Mesenteric fat pad (tissue), 1 donor: ENCODE measurements around the gene PLG. TPM values are rescaled to one million over a fixed set of nuclear protein-coding genes. Genes with fewer than 3 reads are reported as not detected.
"Not testable (repeated sequence)": the region's sequence is repeated elsewhere in the genome, so short reads cannot be mapped to it uniquely, and the experiment has no call there.

Experiments used
- DNase-seq: peaks from one replicate; pipeline ENCODE4 v3.0.0-alpha.2; 2020; ENCODE audit warnings: low spot score
- long read RNA-seq: library from polyadenylated mRNA; unstranded; transcript quantifications from one replicate; pipeline ENCODE4 v2.0.0, GENCODE V29; 2020
- total RNA-seq: library from RNA; stranded (reverse); fragmentation: NEBNext Ultra II Directional; extraction: Animal tissue kit (Norgen Biotek cat#: 25700); gene quantifications from one replicate; pipeline ENCODE4 v1.2.1, GENCODE V29; 2021
- donor health status: DM: yes; HTN: yes; CAD: no.

The PLG gene
- not detected for total RNA-seq
- long read RNA-seq, result 0 reads

DNA sequence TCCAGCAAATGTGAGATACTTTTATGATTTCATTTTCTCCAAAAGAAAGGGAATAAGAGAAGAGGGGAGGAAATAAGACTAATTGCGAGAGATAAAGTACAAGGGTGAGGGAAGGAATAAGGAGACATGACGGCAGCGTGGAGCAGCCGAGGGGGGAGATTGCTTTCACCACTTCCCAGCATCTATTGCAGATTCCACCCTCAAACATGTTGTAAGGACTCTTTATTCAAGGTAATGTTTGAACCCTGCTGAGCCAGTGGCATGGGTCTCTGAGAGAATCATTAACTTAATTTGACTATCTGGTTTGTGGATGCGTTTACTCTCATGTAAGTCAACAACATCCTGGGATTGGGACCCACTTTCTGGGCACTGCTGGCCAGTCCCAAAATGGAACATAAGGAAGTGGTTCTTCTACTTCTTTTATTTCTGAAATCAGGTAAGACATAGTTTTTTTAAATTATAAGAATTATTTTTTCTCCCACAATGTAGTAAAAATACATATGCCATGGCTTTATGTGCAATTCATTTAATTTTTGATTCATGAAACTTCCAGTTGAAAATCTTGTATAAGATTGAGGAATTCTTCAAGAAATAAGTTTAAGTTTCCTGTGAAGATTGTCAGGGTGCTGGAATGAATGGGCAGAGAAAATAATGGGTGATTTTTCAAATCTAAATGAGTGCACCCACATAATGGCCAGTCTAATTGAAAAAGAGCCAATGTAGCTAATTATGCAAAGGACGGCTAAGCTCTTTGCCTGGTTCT, at the start of gene PLG:
PLG (plus strand) TSS at position 327 of the 763 bp plus-strand sequence; CDS start at position 388, 61 bp downstream.
- not testable (repeated sequence) for DNase-seq

DNA sequence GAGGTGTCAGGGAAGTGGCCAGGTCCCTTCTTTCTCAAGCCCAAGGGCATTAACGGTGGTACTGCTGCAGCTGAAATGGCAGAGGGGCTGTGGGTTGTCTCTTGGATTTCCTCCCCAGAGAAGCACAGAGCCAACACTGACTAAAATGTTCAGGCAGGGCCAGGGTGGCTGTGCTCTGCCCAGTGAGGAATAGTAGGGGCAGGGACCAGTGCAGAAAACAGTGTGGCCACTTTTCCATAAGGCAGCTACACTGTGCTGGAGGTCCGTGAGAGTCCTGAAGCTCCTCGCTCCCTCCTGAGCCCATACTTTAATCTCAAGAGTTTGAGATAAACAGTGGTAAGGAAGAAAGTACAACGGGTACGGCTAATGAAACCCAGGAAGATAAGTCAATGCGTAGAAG, 42.5 kb upstream of the PLG start:
- no peak for DNase-seq

DNA sequence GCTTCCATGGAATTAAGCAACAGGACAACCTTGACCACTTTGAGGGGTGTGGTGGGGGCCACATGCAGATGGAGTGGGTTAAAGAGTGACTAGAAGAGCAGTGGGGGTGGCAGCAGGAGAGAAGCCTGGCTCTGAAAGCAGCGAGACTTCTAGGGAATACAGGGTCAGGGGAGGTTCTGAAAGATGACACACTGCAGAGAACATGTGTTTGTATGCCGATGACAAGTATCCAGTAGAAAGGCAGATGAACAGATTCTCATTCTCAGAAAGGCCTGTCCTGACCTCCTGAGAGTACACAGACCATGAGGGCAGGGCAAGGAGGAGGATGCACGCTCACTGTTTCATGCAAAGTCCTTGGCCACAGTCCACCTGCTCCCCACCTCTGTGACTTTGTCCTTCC, 40.8 kb upstream of the PLG start:
- no peak for DNase-seq

DNA sequence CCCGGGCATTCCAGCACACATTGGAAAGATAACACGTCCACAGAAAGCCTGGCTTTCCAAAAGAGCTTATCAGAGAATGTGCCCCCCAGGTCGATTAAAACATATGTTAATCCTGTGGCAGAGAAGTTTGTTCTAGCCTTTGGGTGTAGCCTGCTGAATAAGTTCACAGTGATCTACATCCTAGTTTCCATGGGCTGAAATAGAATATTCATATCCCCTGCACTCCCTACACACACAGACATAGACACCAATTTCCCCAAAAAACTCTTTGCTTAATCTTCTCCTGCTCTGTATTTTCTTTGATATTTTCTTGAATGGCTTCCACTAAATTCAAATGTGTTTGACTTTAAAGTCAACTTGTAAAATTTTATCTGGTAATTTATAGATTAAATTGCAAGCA, 39.6 kb upstream of the PLG start:
- DNase-seq, result no peak

DNA sequence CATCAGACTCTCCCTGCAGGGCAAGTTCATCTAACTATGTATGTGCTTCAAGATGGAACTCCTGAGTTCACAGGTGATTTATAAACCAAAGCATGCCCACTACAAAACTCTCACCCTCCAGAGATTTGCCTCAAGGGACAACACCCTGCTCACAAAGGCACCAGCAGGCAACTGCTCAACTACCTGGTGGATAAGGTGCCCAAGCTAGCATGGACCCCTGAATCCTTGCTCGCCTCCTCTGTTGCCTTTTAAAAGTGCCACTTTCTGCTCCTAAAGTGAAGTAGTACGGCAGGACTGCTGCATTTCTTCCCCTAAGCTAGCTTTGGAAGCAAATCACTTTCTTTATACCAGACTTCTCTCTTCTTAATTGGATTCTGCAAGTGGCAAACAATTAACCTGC, 39.2 kb upstream of the PLG start:
- DNase-seq, result no peak

DNA sequence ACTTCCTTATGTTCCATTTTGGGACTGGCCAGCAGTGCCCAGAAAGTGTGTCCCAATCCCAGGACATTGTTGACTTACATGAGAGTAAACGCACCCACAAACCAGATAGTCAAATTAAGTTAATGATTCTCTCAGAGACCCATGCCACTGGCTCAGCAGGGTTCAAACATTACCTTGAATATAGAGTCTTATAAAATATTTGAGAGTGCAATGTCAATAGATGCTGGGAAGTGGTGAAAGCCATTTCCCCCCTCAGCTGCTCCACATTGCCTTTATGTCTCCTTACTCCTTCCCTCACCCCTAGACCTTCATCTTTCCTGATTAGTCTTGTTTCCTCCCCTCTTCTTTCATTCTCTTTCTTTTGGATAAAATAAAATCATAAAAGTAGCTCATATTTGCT, 37.8 kb upstream of the PLG start, which contains the start of gene LPA:
LPA (minus strand) TSS at position 78 of the 400 bp plus-strand sequence; CDS start at position 17, 61 bp downstream.
- not testable (repeated sequence) for DNase-seq

DNA sequence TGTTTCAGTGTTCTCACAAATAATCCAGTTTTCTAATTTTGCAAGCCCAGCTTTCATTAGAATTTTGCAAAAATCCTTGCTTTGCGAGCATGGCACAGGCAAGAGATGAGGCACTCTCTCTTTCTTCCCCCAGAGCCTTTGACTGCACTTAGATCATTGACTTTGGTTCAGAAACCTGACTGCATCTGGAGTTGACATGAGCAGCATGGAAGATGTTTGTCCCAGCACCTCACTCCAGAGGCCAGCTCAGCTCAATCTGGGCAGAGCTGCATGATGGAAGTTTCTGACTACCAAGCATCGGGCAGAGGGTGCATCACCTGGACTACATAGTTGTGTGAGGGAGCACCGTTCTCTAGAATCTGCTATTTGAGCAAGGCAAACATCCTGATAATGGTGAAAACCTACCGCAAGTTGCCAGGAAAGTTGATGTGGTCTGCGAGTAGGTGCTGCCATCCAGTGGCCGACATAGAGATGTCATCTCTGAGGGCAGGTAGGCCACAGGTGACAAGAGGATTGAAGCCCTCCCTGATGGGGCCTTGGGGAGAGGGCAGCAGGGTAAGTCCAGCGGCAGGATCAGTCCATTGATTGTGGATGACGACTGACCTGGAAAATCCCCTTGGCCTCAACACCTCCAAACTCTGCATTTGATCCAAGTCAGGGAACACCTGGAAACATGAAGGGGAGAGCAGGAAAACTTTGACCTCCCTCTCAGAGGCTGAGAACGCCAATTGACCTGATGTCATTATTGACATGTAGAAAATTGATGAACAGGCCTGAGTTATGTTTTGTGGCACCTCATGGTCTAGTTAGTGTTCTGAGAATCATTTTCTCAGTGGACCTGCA, 34.2 kb upstream of the PLG start:
- DNase-seq, result no peak

DNA sequence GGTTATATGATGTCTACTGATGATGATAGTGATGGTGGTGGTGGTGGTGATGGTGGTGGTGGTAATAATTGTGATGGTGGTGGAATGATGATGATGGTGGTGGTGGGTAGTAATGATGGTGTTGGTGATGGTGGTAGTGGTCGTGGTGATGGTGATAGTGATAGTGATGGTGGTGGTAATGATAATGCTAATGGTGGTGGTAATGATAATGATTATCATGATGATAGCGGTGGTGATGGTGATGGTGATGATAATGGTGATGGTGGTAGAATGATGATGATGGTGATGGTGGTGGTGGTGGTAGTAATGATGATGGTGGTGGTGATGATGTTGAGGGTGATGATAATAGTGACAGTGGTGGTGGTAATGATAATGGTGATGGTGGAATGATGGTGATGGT, 33.5 kb upstream of the PLG start:
- DNase-seq, result no peak

DNA sequence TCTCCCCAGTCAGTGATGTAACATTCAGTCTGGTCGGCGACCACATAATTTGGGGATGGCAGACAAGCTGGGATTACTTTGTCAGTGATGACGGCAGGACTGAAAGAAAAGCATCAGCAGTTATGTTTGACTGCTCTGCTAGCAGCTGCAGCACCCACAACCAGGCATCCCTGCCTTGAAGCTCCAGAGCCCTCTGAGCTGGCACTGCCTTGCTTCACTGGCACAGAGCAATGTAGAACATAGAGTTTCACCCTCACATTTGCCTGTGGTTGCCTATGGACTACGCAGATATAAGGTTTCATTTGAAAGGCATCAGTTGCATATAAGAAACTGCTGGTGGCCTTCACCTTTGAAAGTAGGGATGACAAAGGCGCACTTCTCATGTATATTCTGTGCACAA, 25.6 kb upstream of the PLG start:
- DNase-seq, result not testable (repeated sequence)

DNA sequence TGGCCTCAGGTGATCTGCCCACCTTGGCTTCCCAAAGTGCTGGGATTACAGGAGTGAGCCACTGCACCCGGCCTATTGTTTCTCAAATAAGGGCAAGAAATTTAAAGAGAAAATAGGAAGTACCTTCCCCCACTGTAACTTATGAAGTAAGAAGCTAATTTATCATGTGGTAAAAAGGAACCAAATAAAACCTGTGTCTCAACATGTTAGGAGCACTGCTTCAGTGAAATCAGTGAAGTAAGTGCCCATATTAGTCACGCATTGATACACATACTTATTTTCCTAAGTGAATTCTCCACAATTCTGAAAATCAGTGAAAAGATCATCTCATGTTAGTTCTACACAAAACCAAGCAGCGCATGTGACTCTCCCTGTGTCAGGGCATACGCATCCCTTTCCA, 23.8 kb upstream of the PLG start:
- no peak for DNase-seq

DNA sequence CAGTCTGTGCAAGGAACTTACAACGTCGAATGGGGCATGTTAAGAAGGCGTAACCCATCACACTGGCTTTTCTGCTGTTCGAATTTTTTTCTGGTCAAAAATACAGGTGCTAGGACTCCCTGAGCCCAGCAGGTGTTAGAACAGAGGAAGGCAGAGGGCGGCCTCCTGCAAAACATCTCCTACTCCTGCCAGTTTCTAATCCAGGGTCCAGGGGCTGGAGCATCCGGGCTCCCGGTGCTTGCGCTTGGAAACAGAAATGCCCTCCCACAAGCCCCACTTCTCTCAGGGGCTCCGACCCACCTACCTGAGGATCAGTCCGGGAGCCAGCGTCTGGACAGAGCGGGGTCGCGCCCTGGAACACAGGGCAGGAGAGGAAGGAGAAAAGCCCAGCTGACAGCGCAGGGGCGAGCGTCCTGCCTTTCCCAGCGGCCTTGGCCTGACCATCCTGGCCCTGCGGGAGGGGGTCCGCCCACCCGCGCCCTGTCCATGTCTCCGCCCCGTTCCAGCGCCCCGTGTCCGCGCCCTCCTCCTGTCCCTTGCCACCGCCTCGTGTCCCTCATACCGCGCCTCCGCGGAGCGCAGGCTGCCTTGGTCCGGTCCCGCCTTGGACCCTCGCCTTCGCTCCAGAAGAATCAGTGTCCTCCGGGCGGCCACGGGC, 23.2 kb upstream of the PLG start:
- DNase-seq, result no peak

DNA sequence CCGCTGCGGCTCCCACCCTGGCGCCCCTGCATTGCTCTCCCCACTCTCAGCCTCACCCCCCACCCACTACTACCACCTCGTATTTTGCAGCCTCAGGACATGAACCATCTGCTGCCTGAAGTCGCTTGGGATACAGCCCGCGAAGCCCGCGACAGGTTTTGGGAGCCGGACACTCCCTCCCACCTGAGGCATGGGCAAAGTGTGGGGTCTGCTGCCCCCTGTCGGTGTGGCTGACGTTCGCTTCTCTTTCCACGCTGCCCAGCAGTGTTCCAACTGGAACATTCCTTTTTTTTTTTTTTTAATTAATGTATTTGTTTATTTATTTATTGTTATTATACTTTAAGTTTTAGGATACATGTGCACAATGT, 22.7 kb upstream of the PLG start:
- DNase-seq, result no peak

DNA sequence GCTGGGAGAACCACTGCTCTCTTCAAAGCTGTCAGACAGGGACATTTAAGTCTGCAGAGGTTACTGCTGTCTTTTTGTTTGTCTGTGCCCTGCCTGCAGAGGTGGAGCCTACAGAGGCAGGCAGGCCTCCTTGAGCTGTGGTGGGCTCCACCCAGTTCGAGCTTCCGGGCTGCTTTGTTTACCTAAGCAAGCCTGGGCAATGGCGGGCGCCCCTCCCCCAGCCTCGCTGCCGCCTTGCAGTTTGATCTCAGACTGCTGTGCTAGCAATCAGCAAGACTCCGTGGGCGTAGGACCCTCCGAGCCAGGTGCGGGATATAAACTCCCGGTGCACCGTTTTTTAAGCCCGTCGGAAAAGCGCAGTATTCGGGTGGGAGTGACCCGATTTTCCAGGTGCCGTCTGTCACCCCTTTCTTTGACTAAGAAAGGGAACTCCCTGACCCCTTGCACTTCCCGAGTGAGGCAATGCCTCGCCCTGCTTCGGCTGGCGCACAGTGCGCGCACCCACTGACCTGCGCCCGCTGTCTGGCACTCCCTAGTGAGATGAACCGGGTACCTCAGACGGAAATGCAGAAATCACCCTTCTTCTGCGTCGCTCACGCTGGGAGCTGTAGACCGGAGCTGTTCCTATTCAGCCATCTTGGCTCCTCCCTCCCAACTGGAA, 16.8 kb upstream of the PLG start:
- not testable (repeated sequence) for DNase-seq

DNA sequence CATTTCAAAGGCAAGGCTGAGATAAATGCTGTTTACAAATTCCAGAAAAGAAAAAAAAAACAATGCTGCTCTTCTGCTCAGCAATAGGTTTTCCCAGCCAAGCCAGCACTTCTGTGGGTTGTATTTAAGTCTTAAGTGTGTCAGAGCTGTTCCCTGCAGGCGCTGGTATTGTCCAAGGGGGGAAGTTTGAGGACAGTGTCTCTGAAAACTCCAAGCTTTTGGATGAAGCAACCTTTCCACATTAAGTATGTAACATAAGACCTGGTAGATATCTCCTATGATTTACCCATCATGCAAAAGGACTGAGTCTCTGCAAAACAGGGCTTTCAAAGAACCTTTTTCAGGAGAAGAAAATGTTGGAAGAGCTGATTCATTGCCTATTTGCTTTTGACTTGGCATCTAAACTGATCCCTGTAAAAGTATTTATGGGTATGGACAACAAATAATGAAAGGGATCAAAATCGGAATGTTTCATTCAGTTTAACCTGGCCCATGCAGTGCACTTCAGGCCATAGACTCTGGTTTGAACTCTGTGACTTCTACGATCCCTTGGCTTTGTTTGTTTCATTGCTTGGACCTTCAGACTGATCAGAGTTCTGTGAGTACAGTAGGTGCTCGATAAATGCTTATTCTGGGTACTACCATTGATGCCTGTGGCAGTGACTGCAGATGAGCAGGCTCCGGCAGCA, 16.1 kb upstream of the PLG start:
- no peak for DNase-seq

DNA sequence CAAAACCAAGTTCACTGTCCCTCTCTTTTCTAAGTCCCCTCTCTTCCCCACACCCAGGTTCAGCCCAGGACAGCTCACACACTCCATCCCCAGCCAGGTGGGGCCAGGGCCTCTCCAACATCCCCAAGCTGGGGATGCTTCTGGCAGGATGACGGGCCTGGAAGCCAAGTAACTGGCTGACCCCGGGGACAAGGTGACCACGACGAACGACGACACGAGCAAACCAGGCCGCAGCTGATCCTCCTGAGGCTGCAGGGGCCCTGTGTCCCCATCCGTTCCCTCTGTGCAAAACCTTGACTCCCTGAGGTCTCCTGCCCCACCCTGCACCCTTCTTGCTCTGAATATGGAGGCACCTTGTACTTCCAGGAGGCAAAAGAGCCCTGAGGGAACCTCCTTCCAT, 11.6 kb upstream of the PLG start:
- no peak for DNase-seq

DNA sequence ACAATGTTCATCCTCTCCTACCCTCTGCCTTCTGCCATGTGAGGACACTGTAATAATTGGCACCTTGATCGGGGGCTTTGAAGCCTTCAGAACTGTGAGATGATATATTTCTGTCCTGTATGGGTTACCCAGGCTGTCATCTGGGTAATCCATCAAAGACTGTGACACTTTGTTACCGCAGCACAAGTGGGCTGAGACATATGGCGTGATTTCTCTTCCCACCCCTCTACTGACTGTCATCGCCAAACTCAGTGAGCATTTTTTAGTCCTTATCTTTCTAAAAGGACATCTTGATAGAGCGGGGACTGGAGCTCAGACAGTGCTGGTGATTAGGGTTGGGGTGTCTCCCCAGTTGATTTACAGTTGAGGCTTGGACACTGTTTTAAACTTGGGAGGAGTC, 10.4 kb upstream of the PLG start:
- DNase-seq, result no peak

DNA sequence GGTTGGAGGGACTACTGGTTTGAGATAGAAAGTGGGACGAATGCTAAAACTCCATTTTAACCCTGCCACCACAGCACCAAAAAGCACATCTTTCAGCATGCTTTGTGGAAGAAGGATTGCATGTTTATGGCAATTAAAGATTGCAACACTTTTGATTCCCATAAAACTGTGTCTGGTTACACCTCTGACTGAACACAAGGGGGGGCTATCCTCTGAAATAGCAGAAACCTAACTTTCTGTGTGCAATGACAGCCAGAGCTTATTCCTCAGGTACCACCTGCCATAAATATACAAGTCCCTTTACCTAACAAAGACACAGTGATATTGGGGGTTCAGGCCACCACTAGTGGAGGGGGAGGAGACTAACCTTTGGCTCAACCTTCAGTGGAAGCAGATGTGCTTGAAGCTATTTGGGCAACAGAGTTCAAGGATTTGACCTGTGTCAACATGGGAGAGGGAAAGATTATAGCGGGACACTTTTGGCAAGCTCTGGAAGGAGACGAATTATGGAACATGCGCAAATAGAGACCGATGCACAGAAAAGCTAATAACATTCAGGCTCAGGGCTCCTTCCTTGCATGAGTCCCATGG, 9.6 kb upstream of the PLG start:
- DNase-seq, result no peak

DNA sequence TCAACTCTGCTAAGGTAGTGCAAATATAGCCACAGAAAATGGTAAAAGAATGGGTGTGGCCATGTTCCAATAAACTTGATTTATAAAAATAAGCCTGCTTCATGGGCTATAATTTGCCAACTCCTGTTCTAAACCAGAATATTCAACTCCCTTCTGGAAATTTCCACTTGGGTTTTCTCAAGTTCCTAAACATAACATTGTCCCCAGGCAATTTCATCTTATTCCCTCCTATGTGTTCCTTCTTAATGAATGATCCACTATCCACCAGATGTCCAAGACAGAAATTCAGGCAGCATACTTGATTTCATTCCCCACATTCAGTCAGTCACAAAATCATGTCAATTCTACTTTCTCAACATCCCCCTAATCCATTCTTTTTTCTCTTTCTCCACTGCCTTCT, 7.0 kb upstream of the PLG start:
- DNase-seq, result not testable (repeated sequence)

DNA sequence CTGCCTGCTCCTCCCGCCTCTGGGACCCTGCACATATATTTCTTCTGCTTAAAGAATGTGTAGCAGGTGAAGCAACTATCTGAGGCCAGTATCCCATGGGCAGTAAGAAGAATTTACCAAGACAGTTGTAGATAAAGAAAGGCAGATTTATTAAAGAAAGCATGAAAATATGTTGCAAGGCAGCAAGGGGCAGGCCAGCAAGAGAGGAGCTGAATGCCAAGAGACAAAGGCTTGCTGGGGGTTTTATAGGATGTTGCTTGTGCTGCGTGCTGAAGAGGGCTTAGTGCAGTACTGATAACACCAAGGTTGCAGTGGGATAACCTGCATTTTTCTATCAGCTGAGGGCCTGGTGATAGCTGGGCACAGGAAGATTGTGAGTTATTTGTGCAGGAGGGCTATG, 6.4 kb upstream of the PLG start:
- not testable (repeated sequence) for DNase-seq

DNA sequence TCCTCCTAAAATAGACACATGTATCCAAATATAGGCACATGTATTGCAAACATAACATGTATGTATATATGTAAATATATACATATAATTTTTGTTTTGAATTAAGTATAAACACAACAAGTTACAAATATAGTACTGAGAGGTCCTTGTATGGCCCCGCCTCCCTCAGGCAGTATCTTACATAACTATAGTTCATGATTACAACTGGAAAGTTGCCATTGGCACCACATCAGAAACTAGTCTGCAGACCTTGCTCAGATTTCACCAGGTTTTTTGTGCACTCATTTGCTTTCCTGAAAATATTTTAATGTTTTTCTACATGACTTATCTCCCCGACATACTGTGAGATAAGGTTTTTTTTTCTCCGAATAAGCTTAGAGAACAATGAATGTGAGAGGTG, 5.2 kb upstream of the PLG start:
- not testable (repeated sequence) for DNase-seq
